GM21381 (cell line): ENCODE data around the gene REM2.
A peak's percentile ranks its signal among the peaks of the same experiment; 100 is the strongest.
"Not testable (repeated sequence)": the region's sequence is repeated elsewhere in the genome, so short reads cannot be mapped to it uniquely, and the experiment has no call there.

Experiments
- ATAC-seq: cut with Tn5 transposase; IDR thresholded peaks from one replicate; pipeline ENCODE4 v1.9.1; 2021; ENCODE audit warnings: mild to moderate bottlenecking, moderate library complexity; ENCODE audit not compliant: unreplicated experiment

The REM2 gene

GRCh38 chr14:22847661-22848341 lies 35.2 kb upstream of the REM2 start:
- ATAC-seq: no peak

- no peak for ATAC-seq
Observed at GRCh38 chr14:22848351-22849164, 34.5 kb upstream of the REM2 start.

DNA sequence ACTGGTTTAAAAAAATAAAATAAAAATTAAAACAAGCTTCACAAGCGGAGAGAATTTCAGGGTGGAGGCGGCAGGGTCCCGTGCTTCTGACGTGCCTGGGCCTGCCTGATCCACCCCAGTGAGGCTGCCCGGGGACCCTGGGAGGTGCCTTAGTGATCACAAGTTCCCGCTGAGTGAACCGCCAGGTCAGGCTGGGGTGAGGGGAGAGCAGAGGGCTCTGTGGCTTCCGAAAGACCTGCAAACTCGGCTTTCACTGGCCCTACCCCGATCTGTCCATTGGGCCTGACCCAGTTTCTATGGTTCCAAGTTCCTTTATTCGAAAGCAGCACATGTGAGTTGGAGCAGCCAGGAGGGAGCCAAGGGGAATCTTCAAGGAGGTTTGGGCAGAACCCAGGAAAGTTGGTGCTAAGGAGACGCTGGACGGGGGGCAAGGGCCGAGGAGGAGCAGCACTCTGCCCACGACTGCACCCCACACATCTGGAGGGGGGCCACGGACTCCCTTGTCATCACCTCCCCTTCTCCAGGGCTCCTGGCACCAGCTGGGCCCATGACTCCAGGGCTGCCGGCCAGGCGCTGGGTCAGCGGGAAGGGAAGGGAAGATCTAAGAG lies 33.7 kb upstream of the REM2 start:
- no peak for ATAC-seq

GRCh38 chr14:22850944-22851764 lies 31.9 kb upstream of the REM2 start:
- ATAC-seq: no peak

- not testable (repeated sequence) for ATAC-seq
Observed at GRCh38 chr14:22852178-22852577, 30.8 kb upstream of the REM2 start.

DNA sequence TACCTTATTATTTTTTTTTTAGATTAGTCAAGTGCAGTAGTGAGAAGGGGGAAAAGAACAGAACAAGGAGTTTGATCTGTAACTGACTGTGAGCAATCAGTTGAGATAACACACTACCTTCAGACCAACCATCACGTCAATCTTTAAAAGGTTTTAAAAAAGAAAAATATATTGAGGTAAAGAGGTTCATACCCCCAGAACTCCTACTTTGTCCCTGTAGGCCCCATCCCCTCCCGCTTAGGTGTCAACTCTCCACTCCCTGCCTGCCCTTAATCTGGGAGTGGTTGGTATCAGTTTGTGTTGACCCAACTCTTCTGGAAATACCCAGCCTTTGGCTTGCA lies 30.5 kb upstream of the REM2 start:
- ATAC-seq: no peak

DNA sequence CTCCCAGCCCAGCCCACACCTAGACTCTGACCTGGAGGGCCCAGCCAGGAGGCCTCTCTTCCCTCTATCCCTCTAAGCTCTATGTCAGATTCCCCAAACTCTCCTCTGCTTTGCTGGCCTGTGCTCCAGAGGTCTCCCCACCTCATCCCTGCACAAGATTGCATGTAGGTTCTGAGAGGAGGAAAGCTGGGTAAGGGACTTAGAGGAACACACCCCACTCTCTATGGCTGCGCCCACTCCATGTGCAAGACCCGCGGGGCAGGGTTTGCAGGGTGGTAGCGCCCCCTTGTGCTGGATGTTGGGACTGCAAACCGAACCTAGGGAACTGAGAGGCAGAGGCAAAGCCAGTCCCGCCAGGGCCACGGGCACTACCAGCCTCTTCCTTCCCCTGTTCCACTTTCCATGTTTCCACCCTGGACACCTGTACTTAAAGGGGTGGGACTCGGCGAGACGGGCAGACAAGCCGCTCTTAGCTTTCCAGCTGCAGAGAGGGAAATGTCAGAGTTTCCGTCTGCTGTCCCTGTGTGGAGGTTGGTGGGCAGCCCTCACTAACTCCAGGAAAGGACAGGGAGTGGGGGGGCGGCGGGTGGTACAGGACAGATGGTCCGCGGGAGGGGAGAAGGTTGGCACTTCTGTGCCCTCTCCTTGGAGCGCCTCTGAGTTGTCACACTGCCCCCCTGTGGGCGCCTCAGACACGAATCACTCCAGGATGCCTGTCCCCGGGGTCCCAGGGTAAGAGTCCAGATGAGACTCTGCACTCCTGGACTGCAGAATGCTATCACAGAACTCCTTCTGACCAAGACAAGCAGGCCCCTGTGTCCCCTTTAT lies 29.9 kb upstream of the REM2 start:
- peak; percentile 72 for ATAC-seq

DNA sequence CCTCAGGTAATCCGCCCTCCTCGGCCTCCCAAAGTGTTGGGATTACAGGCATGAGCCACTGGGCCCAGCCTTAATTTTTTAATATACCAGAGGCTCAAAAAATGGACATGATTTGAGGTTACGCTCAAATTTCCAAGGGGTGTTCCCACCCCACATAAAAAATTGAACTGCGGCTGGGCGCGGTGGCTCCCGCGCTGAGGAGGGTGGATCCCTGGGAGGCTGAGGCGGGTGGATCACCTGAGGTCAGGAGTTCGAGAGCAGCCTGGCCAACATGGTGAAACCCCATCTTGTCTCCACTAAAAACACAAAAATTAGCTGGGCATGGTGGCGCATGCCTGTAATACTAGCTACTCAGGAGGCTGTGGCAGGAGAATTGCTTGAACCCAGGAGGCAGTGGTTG lies 28.7 kb upstream of the REM2 start:
- ATAC-seq: not testable (repeated sequence)

- ATAC-seq: no peak
Observed at GRCh38 chr14:22854963-22855724, 27.9 kb upstream of the REM2 start.

DNA sequence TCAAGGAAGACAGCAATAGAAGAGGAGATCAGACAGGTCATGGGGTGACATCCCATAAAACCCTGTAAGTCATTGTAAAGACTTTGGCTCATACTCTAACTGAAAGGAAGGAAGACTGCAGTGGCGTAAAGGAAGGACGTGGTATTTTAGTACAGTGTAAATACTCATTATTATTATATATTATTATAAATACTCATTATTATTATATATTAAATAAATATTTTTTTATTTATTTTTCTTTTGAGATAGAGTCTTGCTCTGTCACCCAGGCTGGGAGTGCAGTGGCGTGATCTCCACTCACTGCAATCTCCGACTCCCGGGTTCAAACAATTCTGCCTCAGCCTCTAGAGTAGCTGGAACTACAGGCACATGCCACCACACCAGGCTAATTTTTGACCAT lies 26.6 kb upstream of the REM2 start:
- no peak for ATAC-seq

DNA sequence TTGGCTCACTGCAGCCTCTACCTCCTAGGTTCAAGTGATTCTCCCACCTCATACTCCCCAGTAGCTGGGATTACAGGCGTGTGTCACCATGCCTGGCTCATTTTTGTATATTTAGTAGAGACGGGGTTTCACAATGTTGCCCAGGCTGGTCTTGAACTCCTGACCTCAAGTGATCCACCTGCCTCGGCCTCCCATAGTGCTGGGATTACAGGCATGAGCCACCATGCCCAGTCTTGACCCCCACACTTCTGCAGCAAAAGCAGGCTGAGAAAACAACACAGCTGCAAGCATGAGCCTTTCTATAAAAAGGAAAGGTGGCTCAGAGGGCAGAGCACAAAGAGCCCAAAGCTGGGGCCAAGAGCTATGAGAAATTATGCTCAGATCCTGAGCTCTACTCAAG lies 22.6 kb upstream of the REM2 start:
- ATAC-seq: not testable (repeated sequence)

GRCh38 chr14:22861651-22862050 lies 21.4 kb upstream of the REM2 start:
- no peak for ATAC-seq

- no peak for ATAC-seq
Observed at GRCh38 chr14:22864979-22865378, 18.0 kb upstream of the REM2 start.

DNA sequence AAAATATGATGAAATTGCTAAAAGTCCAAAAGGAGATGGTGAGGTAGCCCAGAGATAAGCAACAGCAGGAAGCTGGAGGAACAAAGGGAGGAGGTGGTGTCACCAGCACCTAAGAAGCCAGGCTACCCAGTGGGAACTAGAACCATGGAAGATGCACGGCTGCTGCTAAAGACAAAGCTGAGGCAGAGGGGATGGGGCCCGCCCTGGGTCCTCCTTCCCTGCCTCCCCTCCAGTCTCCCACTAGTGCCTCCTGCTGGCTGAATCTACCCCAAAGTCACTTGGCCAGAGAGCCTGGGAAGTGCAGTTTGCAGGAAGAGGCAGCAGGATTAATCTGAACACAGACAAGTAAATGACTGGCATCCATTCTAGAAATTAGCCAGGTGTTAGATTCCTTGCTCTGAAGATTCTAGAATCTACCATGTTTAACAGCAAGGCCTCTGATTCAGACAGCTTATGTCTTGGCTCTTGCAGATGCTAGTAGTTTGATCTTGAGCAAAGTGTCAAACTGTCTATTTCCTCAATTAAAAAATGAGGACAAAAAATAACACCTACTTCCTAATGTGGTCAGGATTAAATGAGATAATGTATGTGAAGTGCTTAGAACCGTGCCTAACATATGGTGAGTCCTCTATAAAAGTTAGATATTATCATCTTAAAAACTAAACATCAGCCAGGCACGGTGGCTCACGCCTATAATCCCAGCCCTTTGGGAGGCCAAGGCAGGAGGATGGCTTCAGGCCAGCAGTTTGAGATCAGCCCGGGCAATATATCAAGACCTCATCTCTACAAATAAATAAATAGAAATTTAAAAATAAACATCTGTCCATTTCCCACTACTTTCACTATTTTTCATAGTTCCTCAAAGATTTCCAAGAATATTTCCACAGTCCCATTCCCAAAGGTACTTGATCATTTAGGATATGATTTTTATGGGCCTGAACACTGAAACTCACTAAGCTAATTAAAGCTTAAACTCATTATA lies 17.3 kb upstream of the REM2 start:
- no peak for ATAC-seq

- ATAC-seq: no peak
Observed at GRCh38 chr14:22866874-22867273, 16.1 kb upstream of the REM2 start.

DNA sequence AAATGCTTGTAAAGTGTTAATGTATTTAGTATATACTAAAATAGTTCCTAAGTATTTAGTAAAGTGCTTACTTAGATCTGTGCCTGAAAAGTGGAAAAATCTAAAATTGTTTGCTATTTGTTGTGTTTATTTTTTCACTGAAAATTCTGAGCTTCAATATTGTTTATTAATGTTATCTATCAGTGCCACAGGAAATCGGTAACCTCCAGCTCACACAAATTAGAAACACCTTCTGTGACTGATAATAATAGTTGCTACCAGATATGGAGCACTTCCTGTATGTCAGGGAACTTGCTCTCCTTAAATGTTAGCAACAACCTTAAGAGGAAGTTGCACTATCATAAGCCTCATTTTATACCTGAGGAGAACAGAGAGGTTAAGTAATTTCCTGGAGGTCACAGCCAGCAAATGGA lies 12.2 kb upstream of the REM2 start:
- peak; percentile 39 for ATAC-seq

- peak; percentile 76 for ATAC-seq
Observed at GRCh38 chr14:22871224-22872032, 11.6 kb upstream of the REM2 start, which contains the start of gene LRP10. Gene LRP10, plus strand, starts transcription at chr14:22871740. Its CDS starts 564 bp downstream, at chr14:22872304.
